ENCODE results near the gene EFHC1.

The EFHC1 gene

DNA sequence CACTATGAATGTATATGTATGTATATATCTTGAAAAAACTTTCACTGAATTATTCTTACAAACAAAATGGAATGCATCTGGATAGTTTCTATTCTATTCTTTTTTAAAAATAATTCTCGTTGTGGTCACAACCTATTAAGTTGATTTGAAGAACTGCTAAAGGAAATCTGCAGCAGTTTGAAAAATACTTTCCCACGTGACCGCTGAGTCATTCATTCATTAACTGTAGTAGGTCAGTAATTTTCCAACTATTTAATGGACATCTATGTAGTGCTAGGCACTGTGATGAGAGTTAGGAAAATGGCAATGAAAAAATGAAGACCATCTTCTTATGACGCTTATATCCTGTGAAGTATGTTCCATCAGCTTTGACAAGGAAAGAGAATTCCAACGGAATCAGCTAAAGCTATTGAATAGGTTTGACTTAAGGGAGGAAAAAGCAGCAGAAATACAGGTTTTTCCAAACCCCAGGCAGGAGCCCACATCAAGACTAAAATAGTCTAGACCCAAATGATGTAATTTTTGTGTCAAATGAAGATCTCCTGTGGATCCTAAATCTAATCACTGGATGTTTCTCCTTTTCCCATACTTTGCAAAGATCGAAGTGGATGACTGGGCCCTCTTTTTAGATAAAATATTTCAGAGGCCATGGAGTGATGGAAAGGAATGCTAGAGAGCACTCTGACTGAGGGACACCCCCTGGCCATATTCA is 4.1 kb upstream of the EFHC1 start:
- H3K4me2 ChIP-seq (ENCODE audit: low read length) = no peak overlapping the region
- no peaks in the 10 kb centered on the region for H4K20me1 ChIP-seq (ENCODE audit: control insufficient read depth, insufficient read depth, low read depth, low read length)
- no peaks in the 10 kb centered on the region for H3K36me3 ChIP-seq (ENCODE audit: control insufficient read depth, low read length)
- no peak overlapping the region for H3K27ac ChIP-seq (ENCODE audit: low read depth, low read length)
- peaks cover 4% of the 10 kb centered on the region for H3F3A ChIP-seq (ENCODE audit: control insufficient read depth, insufficient read depth)
- H3K9me3 ChIP-seq (ENCODE audit: control insufficient read depth, insufficient read depth, low read length) = no peaks in the 10 kb centered on the region
- TF ChIP-seq, protein P1, sequence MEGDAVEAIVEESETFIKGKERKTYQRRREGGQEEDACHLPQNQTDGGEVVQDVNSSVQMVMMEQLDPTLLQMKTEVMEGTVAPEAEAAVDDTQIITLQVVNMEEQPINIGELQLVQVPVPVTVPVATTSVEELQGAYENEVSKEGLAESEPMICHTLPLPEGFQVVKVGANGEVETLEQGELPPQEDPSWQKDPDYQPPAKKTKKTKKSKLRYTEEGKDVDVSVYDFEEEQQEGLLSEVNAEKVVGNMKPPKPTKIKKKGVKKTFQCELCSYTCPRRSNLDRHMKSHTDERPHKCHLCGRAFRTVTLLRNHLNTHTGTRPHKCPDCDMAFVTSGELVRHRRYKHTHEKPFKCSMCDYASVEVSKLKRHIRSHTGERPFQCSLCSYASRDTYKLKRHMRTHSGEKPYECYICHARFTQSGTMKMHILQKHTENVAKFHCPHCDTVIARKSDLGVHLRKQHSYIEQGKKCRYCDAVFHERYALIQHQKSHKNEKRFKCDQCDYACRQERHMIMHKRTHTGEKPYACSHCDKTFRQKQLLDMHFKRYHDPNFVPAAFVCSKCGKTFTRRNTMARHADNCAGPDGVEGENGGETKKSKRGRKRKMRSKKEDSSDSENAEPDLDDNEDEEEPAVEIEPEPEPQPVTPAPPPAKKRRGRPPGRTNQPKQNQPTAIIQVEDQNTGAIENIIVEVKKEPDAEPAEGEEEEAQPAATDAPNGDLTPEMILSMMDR (IDR thresholded peaks at IDR 0.05; ENCODE audit: low read depth, low read length, poor library complexity, severe bottlenecking) = no peak
- TF ChIP-seq EZH2phosphoT487 (IDR thresholded peaks at IDR 0.05; ENCODE audit: borderline replicate concordance, low read length) = no peak
- peaks cover 4% of the 10 kb centered on the region; the same call in 1 of the 2 replicates for H3K79me2 ChIP-seq (ENCODE audit: control insufficient read depth, low read length)
- peaks cover 25% of the 10 kb centered on the region for H3K4me1 ChIP-seq (ENCODE audit: control insufficient read depth, low read length)
- H3K27me3 ChIP-seq (ENCODE audit: control insufficient read depth, low read length) = peaks cover 27% of the 10 kb centered on the region
- H3K4me3 ChIP-seq (ENCODE audit: low read length) = no peak overlapping the region
- H3K9me2 ChIP-seq (replicated peaks; ENCODE audit: control insufficient read depth, low read length) = no peaks in the 10 kb centered on the region

DNA sequence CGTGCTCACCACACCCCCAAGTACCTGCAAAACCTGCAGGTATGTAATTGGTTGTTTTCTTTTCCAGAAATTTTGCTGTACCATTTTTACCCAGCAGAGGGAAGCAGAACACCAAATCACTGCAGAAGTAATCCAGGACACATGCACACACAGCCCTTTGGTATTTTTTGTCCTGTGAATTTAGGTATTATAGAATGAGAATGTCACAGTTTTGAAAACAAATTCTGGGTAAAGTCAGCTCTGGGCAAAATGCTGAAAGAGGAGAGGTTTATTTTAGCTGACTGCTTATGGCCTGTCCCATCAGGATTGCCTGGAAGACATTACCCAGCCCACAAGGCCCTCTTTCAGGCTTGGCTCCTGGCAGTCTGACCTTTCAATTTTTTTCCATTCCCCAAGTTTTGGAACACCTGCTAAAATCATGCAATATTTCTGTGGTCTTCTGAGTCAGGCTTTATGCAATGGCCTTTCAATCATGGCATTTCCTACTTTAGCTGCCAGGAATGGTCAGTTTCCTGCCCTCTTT is 3.5 kb upstream of the EFHC1 start:
- Histone ChIP-seq H3K9me3 (ENCODE audit: control insufficient read depth, insufficient read depth, low read length) (no peaks in the 10 kb centered on the region), H3K79me2 (ENCODE audit: control insufficient read depth, low read length) (peaks cover 4% of the 10 kb centered on the region; the same call in 1 of the 2 replicates), H3K27me3 (ENCODE audit: control insufficient read depth, low read length) (peaks cover 27% of the 10 kb centered on the region), H3K9me2 (replicated peaks; ENCODE audit: control insufficient read depth, low read length) (no peaks in the 10 kb centered on the region), H3F3A (ENCODE audit: control insufficient read depth, insufficient read depth) (peaks cover 4% of the 10 kb centered on the region), H3K27ac (ENCODE audit: low read depth, low read length) (no peak overlapping the region), H4K20me1 (ENCODE audit: control insufficient read depth, insufficient read depth, low read depth, low read length) (no peaks in the 10 kb centered on the region), H3K4me3 (ENCODE audit: low read length) (no peak overlapping the region), H3K4me1 (ENCODE audit: control insufficient read depth, low read length) (peaks cover 27% of the 10 kb centered on the region), H3K36me3 (ENCODE audit: control insufficient read depth, low read length) (no peaks in the 10 kb centered on the region), H3K4me2 (ENCODE audit: low read length) (no peak overlapping the region)
- TF ChIP-seq, protein P1 (IDR thresholded peaks at IDR 0.05; ENCODE audit: low read depth, low read length, poor library complexity, severe bottlenecking) = peak; percentile 75
- TF ChIP-seq EZH2phosphoT487 (IDR thresholded peaks at IDR 0.05; ENCODE audit: borderline replicate concordance, low read length) = no peak

- Histone ChIP-seq H3K4me2 (ENCODE audit: low read length) (no peak overlapping the region), H3K27ac (ENCODE audit: low read depth, low read length) (no peak overlapping the region), H3K4me1 (ENCODE audit: control insufficient read depth, low read length) (peaks cover 27% of the 10 kb centered on the region), H3K36me3 (ENCODE audit: control insufficient read depth, low read length) (no peaks in the 10 kb centered on the region), H4K20me1 (ENCODE audit: control insufficient read depth, insufficient read depth, low read depth, low read length) (no peaks in the 10 kb centered on the region), H3K79me2 (ENCODE audit: control insufficient read depth, low read length) (peaks cover 4% of the 10 kb centered on the region; the same call in 1 of the 2 replicates), H3K9me3 (ENCODE audit: control insufficient read depth, insufficient read depth, low read length) (no peaks in the 10 kb centered on the region), H3F3A (ENCODE audit: control insufficient read depth, insufficient read depth) (peaks cover 4% of the 10 kb centered on the region), H3K27me3 (ENCODE audit: control insufficient read depth, low read length) (peaks cover 24% of the 10 kb centered on the region), H3K9me2 (replicated peaks; ENCODE audit: control insufficient read depth, low read length) (no peaks in the 10 kb centered on the region), H3K4me3 (ENCODE audit: low read length) (no peak overlapping the region)
- TF ChIP-seq, protein P1 (IDR thresholded peaks at IDR 0.05; ENCODE audit: low read depth, low read length, poor library complexity, severe bottlenecking) = no peak
- TF ChIP-seq EZH2phosphoT487 (IDR thresholded peaks at IDR 0.05; ENCODE audit: borderline replicate concordance, low read length) = no peak
Observed at GRCh38 chr6:52417675-52418111, 2.4 kb upstream of the EFHC1 start.

Data from DOHH2 (cell line).